PFSK-1 (cell line): ENCODE results near the gene SART3.

Experiments
- POLR2AphosphoS5 ChIP-seq: IDR thresholded peaks from 2 replicates; pipeline ENCODE4 v1.6.1; 2012; ENCODE audit warnings: low read depth, mild to moderate bottlenecking, control low read depth, low read length, moderate library complexity
- SIN3A ChIP-seq: IDR thresholded peaks from 2 replicates; pipeline ENCODE4 v1.6.1; 2012; ENCODE audit warnings: mild to moderate bottlenecking, low read length, moderate library complexity, borderline replicate concordance; ENCODE audit not compliant: insufficient read depth

- TF ChIP-seq POLR2AphosphoS5 (no peak), SIN3A (no peak)
Observed at GRCh38 chr12:108599541-108599940, 38.6 kb upstream of the SART3 start.
